CD4-positive, CD25-positive, alpha-beta regulatory T cell (primary cell): ENCODE results near the gene THTPA. TPM values are rescaled to one million over a fixed set of nuclear protein-coding genes. Genes with fewer than 3 reads are reported as not detected.

Experiments used
- ATAC-seq, 2 donors: fragments of 150-1000 bp; cut with Tn5 transposase; one replicate each; pipeline ENCODE4 v1.10.0; 2021; ENCODE audit warnings: low read depth in 2 of 2, moderate number of reproducible peaks in 2 of 2, moderate library complexity in 1 of 2
- DNase-seq, 3 donors: peaks; one replicate each; pipeline versions ENCODE4 v3.0.0 to v3.0.0-alpha.2; 2012 to 2022; ENCODE audit warnings: mixed read lengths in 1 of 3
- H3K27ac ChIP-seq: one replicate; pipeline ENCODE4 v1.7.0; 2013; ENCODE audit warnings: mild to moderate bottlenecking, low read length; ENCODE audit not compliant: insufficient read depth, poor library complexity, severe bottlenecking
- H3K27me3 ChIP-seq: one replicate; pipeline ENCODE4 v1.7.0; 2013; ENCODE audit warnings: low read length; ENCODE audit not compliant: control insufficient read depth, insufficient read depth
- H3K36me3 ChIP-seq: one replicate; pipeline ENCODE4 v1.7.0; 2013; ENCODE audit warnings: mild to moderate bottlenecking, low read length, moderate library complexity; ENCODE audit not compliant: control insufficient read depth, insufficient read depth
- H3K4me1 ChIP-seq: 2 replicates; pipeline ENCODE4 v1.7.0; 2013; ENCODE audit warnings: mild to moderate bottlenecking, low read length; ENCODE audit not compliant: insufficient read depth, control insufficient read depth, poor library complexity, severe bottlenecking
- H3K4me3 ChIP-seq: one replicate; pipeline ENCODE4 v1.7.0; 2013; ENCODE audit warnings: low read depth, mild to moderate bottlenecking, low read length, moderate library complexity
- H3K9me3 ChIP-seq, 2 experiments: 1 replicate in 1 of 2; 2 replicates in 1 of 2; pipeline ENCODE4 v1.7.0; 2013; ENCODE audit warnings: low read length in 2 of 2, mild to moderate bottlenecking in 1 of 2, moderate library complexity in 1 of 2; ENCODE audit not compliant: control insufficient read depth in 2 of 2
- H3K27ac Mint-ChIP-seq, 3 donors: one replicate each; pipeline ENCODE4 v1.8.0; 2020 to 2022; ENCODE audit warnings: mild to moderate bottlenecking in 3 of 3, mixed read lengths in 3 of 3, moderate library complexity in 2 of 3
- H3K27me3 Mint-ChIP-seq: one replicate; pipeline ENCODE4 v1.8.0; 2022; ENCODE audit warnings: mild to moderate bottlenecking, mixed read lengths
- H3K36me3 Mint-ChIP-seq: one replicate; pipeline ENCODE4 v1.8.0; 2020; ENCODE audit warnings: mixed read lengths
- H3K4me1 Mint-ChIP-seq, 4 donors: one replicate each; pipeline ENCODE4 v1.8.0; 2020 to 2022; ENCODE audit warnings: mixed read lengths in 4 of 4, mild to moderate bottlenecking in 1 of 4
- H3K4me3 Mint-ChIP-seq, 4 donors: one replicate each; pipeline ENCODE4 v1.8.0; 2020 to 2022; ENCODE audit warnings: mild to moderate bottlenecking in 4 of 4, mixed read lengths in 4 of 4, moderate library complexity in 3 of 4
- H3K9me3 Mint-ChIP-seq, 7 donors: one replicate each; pipeline ENCODE4 v1.8.0; 2020 to 2022; ENCODE audit warnings: mixed read lengths in 7 of 7, mild to moderate bottlenecking in 3 of 7, moderate library complexity in 2 of 7
- polyA plus RNA-seq, 4 donors: library from polyadenylated mRNA; unstranded; fragments of 300-500 nt; fragmentation: Illumina TruSeq; gene quantifications; one replicate each; pipeline ENCODE4 v1.2.3, GENCODE V29; 2021
- total RNA-seq: library from RNA; stranded (reverse); gene quantifications from one replicate; pipeline ENCODE4 v1.2.3, GENCODE V29; 2022

Gene THTPA
- total and polyA plus RNA-seq, 5 donors from 2014 or later = 7.5 to 14.6 (median 11.0) TPM

- peaks cover 11% of the 10 kb centered on the region for H3K27me3 ChIP-seq
- Mint-ChIP-seq H3K4me1 (peaks cover 0 to 14% (median 4%) of the 10 kb centered on the region in 4 donors), H3K9me3 (no peaks in the 10 kb centered on the region), H3K4me3 (no peak overlapping the region), H3K27me3 (peaks cover 8% of the 10 kb centered on the region), H3K27ac (no peak overlapping the region), H3K36me3 (no peaks in the 10 kb centered on the region)
- peaks cover 17% of the 10 kb centered on the region for H3K4me1 ChIP-seq
- H3K27ac ChIP-seq = no peak overlapping the region
- no peaks in the 10 kb centered on the region for H3K9me3 ChIP-seq
- ATAC-seq (no peak), DNase-seq (no peak)
- H3K36me3 ChIP-seq = no peaks in the 10 kb centered on the region
- no peak overlapping the region for H3K4me3 ChIP-seq
Observed at GRCh38 chr14:23550131-23550811, 5.8 kb upstream of the THTPA start.

- Histone ChIP-seq H3K27ac (no peak overlapping the region), H3K4me1 (peaks cover 22% of the 10 kb centered on the region), H3K4me3 (peak overlapping the region; percentile 64), H3K9me3 (no peaks in the 10 kb centered on the region), H3K36me3 (no peaks in the 10 kb centered on the region), H3K27me3 (peaks cover 11% of the 10 kb centered on the region)
- Mint-ChIP-seq H3K4me3 (peak overlapping the region in 1 of 4 donors; percentile 90), H3K36me3 (no peaks in the 10 kb centered on the region), H3K27ac (peak overlapping the region in 1 of 3 donors; percentile 85), H3K27me3 (peaks cover 8% of the 10 kb centered on the region), H3K9me3 (no peaks in the 10 kb centered on the region), H3K4me1 (peaks cover 0 to 18% (median 5%) of the 10 kb centered on the region in 4 donors)
- ATAC-seq (no peak), DNase-seq (no peak)
Observed at GRCh38 chr14:23550812-23551265, 5.2 kb upstream of the THTPA start.

DNA sequence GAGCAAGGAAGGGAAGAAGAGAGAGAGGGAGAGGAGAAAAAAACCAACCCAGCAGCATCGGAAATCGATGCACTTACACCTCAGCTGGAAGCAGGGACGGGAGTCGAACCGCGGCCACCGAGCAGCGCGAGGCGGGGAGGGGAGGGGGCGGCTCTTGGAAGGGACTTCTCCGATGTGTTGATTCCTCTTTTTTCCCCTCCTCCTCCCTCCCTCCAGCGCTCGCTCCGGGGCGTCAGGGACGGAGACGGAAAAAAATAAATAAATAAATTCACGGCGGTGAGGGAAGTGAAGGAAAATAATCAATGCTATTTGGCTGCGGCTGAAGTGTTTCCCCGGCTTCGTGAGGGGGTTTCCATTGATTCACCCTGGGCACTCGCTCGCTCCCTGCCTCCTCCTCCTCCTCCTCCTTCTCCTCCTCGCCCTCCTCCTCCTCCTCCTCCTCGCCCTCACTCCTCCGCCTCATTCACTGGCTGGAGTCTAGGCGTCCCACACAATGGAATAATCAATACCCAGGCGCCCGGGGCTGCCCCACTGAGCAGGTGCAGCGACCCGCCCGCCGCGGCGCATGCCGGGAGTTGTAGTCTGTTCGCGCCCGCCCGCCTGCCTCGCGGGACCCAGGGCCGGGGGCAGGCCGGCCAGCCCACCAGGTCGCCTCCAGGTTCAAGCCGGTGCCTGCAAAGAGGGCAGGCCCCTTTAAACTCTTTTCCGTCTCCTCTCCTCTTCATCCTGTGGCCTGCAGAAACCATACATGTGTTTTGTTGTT lies 4.6 kb upstream of the THTPA start, which contains the start of gene ZFHX2:
ZFHX2 (minus strand) TSS at position 500 of the 763 bp plus-strand sequence. CDS start 16,440 bp downstream, outside the sequence.
- Histone ChIP-seq H3K36me3 (no peaks in the 10 kb centered on the region), H3K27ac (peak within 1 kb of the TSS; percentile 20), H3K27me3 (peaks cover 11% of the 10 kb centered on the region), H3K4me3 (peak within 1 kb of the TSS; percentile 64), H3K9me3 (no peaks in the 10 kb centered on the region), H3K4me1 (peaks cover 26% of the 10 kb centered on the region)
- peaks cover 0 to 23% (median 9%) of the 10 kb centered on the region in 4 donors for H3K4me1 Mint-ChIP-seq
- peak within 1 kb of the TSS in 2 of 4 donors; percentile 33 to 90 for H3K4me3 Mint-ChIP-seq
- peaks cover 8% of the 10 kb centered on the region for H3K27me3 Mint-ChIP-seq
- H3K27ac Mint-ChIP-seq = peak within 1 kb of the TSS in 2 of 3 donors; percentile 85 to 88
- DNase-seq = peak; percentile 66 to 76 (median 70)
- peak; percentile 52 to 64 for ATAC-seq
- H3K9me3 Mint-ChIP-seq = no peaks in the 10 kb centered on the region
- H3K36me3 Mint-ChIP-seq = no peaks in the 10 kb centered on the region

GRCh38 chr14:23555533-23555881 lies 564 bp upstream of the THTPA start:
- Mint-ChIP-seq H3K36me3 (peaks cover 8% of the 10 kb centered on the region), H3K27me3 (peaks cover 8% of the 10 kb centered on the region), H3K9me3 (no peaks in the 10 kb centered on the region), H3K4me1 (peaks cover 0 to 51% (median 19%) of the 10 kb centered on the region in 4 donors), H3K27ac (peak overlapping the region; percentile 81 to 97 (median 95)), H3K4me3 (peak overlapping the region; percentile 96 to 99 (median 98))
- Histone ChIP-seq H3K27ac (peak overlapping the region; percentile 86), H3K9me3 (no peaks in the 10 kb centered on the region), H3K36me3 (peaks cover 19% of the 10 kb centered on the region), H3K4me3 (no peak overlapping the region), H3K27me3 (peaks cover 1% of the 10 kb centered on the region), H3K4me1 (peaks cover 37% of the 10 kb centered on the region)
- ATAC-seq = no peak
- no peak for DNase-seq

- ATAC-seq (no peak), DNase-seq (no peak)
- Mint-ChIP-seq H3K36me3 (peaks cover 13% of the 10 kb centered on the region), H3K4me3 (peak overlapping the region; percentile 96 to 99 (median 98)), H3K27me3 (no peaks in the 10 kb centered on the region), H3K9me3 (no peaks in the 10 kb centered on the region), H3K4me1 (peaks cover 0 to 51% (median 18%) of the 10 kb centered on the region in 4 donors), H3K27ac (peak overlapping the region; percentile 81 to 97 (median 95))
- no peaks in the 10 kb centered on the region for H3K9me3 ChIP-seq
- peaks cover 24% of the 10 kb centered on the region for H3K4me1 ChIP-seq
- peak overlapping the region; percentile 73 for H3K4me3 ChIP-seq
- peak overlapping the region; percentile 86 for H3K27ac ChIP-seq
- H3K36me3 ChIP-seq = peaks cover 32% of the 10 kb centered on the region
- H3K27me3 ChIP-seq = no peaks in the 10 kb centered on the region
Observed at GRCh38 chr14:23556700-23557440, 799 bp downstream of the THTPA start.

DNA sequence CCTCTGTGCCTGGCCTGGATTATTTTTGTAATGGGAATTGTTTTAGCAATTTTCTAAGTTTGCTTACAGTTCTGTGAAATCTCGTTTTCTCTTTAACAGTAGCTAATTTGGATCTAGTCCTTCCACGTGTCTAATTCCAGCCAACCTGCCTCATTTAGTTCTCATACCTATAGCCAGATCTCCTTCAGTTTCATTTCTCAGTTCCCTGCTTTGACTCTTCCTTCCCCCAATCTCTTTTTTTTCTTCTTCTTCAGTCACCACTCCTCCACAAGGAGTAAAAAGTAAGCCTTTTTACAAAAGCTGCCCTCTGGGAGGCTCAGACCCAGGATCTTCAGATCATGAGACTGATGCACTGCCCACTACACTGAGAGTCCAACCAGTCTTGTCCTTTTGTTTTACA lies 1.4 kb downstream of the THTPA start:
- Histone ChIP-seq H3K4me1 (peaks cover 21% of the 10 kb centered on the region), H3K27me3 (no peaks in the 10 kb centered on the region), H3K9me3 (no peaks in the 10 kb centered on the region), H3K36me3 (peaks cover 38% of the 10 kb centered on the region), H3K4me3 (no peak overlapping the region), H3K27ac (no peak overlapping the region)
- Mint-ChIP-seq H3K4me1 (peaks cover 0 to 49% (median 17%) of the 10 kb centered on the region in 4 donors), H3K27ac (peak overlapping the region in 2 of 3 donors; percentile 48 to 88), H3K4me3 (peak overlapping the region; percentile 56 to 98 (median 80)), H3K36me3 (peaks cover 13% of the 10 kb centered on the region), H3K27me3 (no peaks in the 10 kb centered on the region), H3K9me3 (no peaks in the 10 kb centered on the region)
- no peak for DNase-seq
- no peak for ATAC-seq

- H3K4me1 ChIP-seq = peaks cover 21% of the 10 kb centered on the region
- no peak for DNase-seq
- H3K4me3 ChIP-seq = no peak overlapping the region
- H3K9me3 Mint-ChIP-seq = no peaks in the 10 kb centered on the region
- H3K4me1 Mint-ChIP-seq = peaks cover 3 to 52% (median 21%) of the 10 kb centered on the region in 4 donors
- no peaks in the 10 kb centered on the region for H3K27me3 Mint-ChIP-seq
- ATAC-seq = no peak
- no peaks in the 10 kb centered on the region for H3K9me3 ChIP-seq
- H3K27ac Mint-ChIP-seq = peak overlapping the region; percentile 48 to 88 (median 88)
- H3K4me3 Mint-ChIP-seq = peak overlapping the region; percentile 56 to 98 (median 80)
- H3K27ac ChIP-seq = no peak overlapping the region
- no peaks in the 10 kb centered on the region for H3K27me3 ChIP-seq
- H3K36me3 Mint-ChIP-seq = peaks cover 16% of the 10 kb centered on the region
- H3K36me3 ChIP-seq = peaks cover 38% of the 10 kb centered on the region
Observed at GRCh38 chr14:23557946-23558345, 1.9 kb downstream of the THTPA start.
